Astrocyte (in vitro differentiated cells and primary cell): ENCODE results near the gene BRSK1. TPM values are rescaled to one million over a fixed set of nuclear protein-coding genes. Genes with fewer than 3 reads are reported as not detected.
A peak's percentile ranks its signal among the peaks of the same experiment; 100 is the strongest.

ENCODE experiments used
- DNase-seq: peaks from one replicate; pipeline ENCODE4 v3.0.0-alpha.2; 2010; ENCODE audit warnings: low read depth
- FAIRE-seq: peaks from 2 replicates; lab custom pipeline; 2011; peaks lifted over from hg19 to GRCh38; lab: Jason Lieb, UNC
- H2AFZ ChIP-seq: 2 replicates; pipeline ENCODE4 v1.6.0; 2012; ENCODE audit warnings: low read depth, low read length, inconsistent platforms
- H3K27ac ChIP-seq: 2 replicates; pipeline ENCODE4 v1.5.1; 2011; ENCODE audit warnings: low read depth, low read length, inconsistent platforms
- H3K27me3 ChIP-seq: 2 replicates; pipeline ENCODE4 v1.6.0; 2011; ENCODE audit warnings: low read length, inconsistent platforms; ENCODE audit not compliant: insufficient read depth
- H3K36me3 ChIP-seq: 2 replicates; pipeline ENCODE4 v1.5.1; 2011; ENCODE audit warnings: low read length, inconsistent platforms; ENCODE audit not compliant: insufficient read depth
- H3K4me1 ChIP-seq: 2 replicates; pipeline ENCODE4 v1.5.1; 2011; ENCODE audit warnings: low read length, inconsistent platforms; ENCODE audit not compliant: insufficient read depth
- H3K4me2 ChIP-seq: 2 replicates; pipeline ENCODE4 v1.6.0; 2012; ENCODE audit warnings: low read length, inconsistent platforms
- H3K4me3 ChIP-seq: 2 replicates; pipeline ENCODE4 v1.5.1; 2011; ENCODE audit warnings: low read depth, mild to moderate bottlenecking, low read length, inconsistent platforms; ENCODE audit not compliant: insufficient read depth
- H3K79me2 ChIP-seq: 2 replicates; pipeline ENCODE4 v1.6.0; 2012; ENCODE audit warnings: mild to moderate bottlenecking, low read length, inconsistent platforms; ENCODE audit not compliant: insufficient read depth
- H3K9ac ChIP-seq: 2 replicates; pipeline ENCODE4 v1.6.0; 2012; ENCODE audit warnings: mild to moderate bottlenecking, low read length, inconsistent platforms
- H3K9me3 ChIP-seq: 2 replicates; pipeline ENCODE4 v1.5.1; 2012; ENCODE audit warnings: low read depth, mild to moderate bottlenecking, low read length, inconsistent platforms; ENCODE audit not compliant: insufficient read depth
- H4K20me1 ChIP-seq: 2 replicates; pipeline ENCODE4 v1.6.0; 2012; ENCODE audit warnings: low read length, inconsistent platforms; ENCODE audit not compliant: insufficient read depth
- H3K27ac Mint-ChIP-seq: one replicate; pipeline ENCODE4 v1.8.0; 2021; ENCODE audit warnings: mild to moderate bottlenecking, mixed read lengths; ENCODE audit not compliant: unreplicated experiment
- H3K27me3 Mint-ChIP-seq: one replicate; pipeline ENCODE4 v1.8.0; 2021; ENCODE audit warnings: low read depth, mixed read lengths; ENCODE audit not compliant: unreplicated experiment
- H3K36me3 Mint-ChIP-seq: one replicate; pipeline ENCODE4 v1.8.0; 2021; ENCODE audit warnings: low read depth, mixed read lengths; ENCODE audit not compliant: unreplicated experiment
- H3K4me1 Mint-ChIP-seq: one replicate; pipeline ENCODE4 v1.8.0; 2021; ENCODE audit warnings: low read depth, mixed read lengths; ENCODE audit not compliant: unreplicated experiment
- H3K4me3 Mint-ChIP-seq: one replicate; pipeline ENCODE4 v1.8.0; 2021; ENCODE audit warnings: mild to moderate bottlenecking, moderate library complexity, mixed read lengths; ENCODE audit not compliant: unreplicated experiment
- H3K9me3 Mint-ChIP-seq: one replicate; pipeline ENCODE4 v1.8.0; 2021; ENCODE audit warnings: mild to moderate bottlenecking, mixed read lengths; ENCODE audit not compliant: unreplicated experiment
- CTCF ChIP-seq: IDR thresholded peaks from 2 replicates; pipeline ENCODE4 v1.5.1; 2011; ENCODE audit warnings: low read depth, mild to moderate bottlenecking, inconsistent platforms, low read length, moderate library complexity; ENCODE audit not compliant: insufficient read depth
- EZH2 ChIP-seq: IDR thresholded peaks from 2 replicates; pipeline ENCODE4 v1.6.1; 2012; ENCODE audit warnings: mild to moderate bottlenecking, low read length, inconsistent platforms; ENCODE audit not compliant: insufficient read depth
- total RNA-seq: library from RNA; stranded (reverse); gene quantifications from 2 replicates; pipeline ENCODE4 v1.2.1, GENCODE V29; 2021

The BRSK1 gene
- total RNA-seq, 1 donor from 2014 or later: 18.8 TPM

- H3K4me3 Mint-ChIP-seq: peak overlapping the region; percentile 54
- TF ChIP-seq CTCF: no peak
- TF ChIP-seq EZH2: no peak
- Histone ChIP-seq H3K4me1 (peaks cover 10% of the 10 kb centered on the region), H3K9ac (no peak overlapping the region), H2AFZ (no peak overlapping the region), H3K27me3 (peaks cover 15% of the 10 kb centered on the region), H3K9me3 (no peaks in the 10 kb centered on the region), H3K79me2 (no peaks in the 10 kb centered on the region), H3K4me2 (no peak overlapping the region), H3K27ac (no peak overlapping the region), H4K20me1 (peaks cover 11% of the 10 kb centered on the region), H3K36me3 (no peaks in the 10 kb centered on the region), H3K4me3 (no peak overlapping the region)
- H3K9me3 Mint-ChIP-seq: peaks cover 3% of the 10 kb centered on the region
- H3K36me3 Mint-ChIP-seq: peaks cover 10% of the 10 kb centered on the region
- peaks cover 5% of the 10 kb centered on the region for H3K4me1 Mint-ChIP-seq
- no peak for FAIRE-seq
- peak overlapping the region; percentile 34 for H3K27ac Mint-ChIP-seq
- no peak for DNase-seq
- peaks cover 40% of the 10 kb centered on the region for H3K27me3 Mint-ChIP-seq
Observed at GRCh38 chr19:55350620-55351315, 67.0 kb downstream of the BRSK1 start.

GRCh38 chr19:55352040-55352439, 68.2 kb downstream of the BRSK1 start:
- H3K4me1 Mint-ChIP-seq: peaks cover 4% of the 10 kb centered on the region
- DNase-seq (no peak), FAIRE-seq (no peak)
- peaks cover 4% of the 10 kb centered on the region for H3K9me3 Mint-ChIP-seq
- H2AFZ ChIP-seq: no peak overlapping the region
- H3K4me3 ChIP-seq: no peak overlapping the region
- H3K36me3 Mint-ChIP-seq: peaks cover 10% of the 10 kb centered on the region
- no peak overlapping the region for H3K4me2 ChIP-seq
- H3K79me2 ChIP-seq: no peaks in the 10 kb centered on the region
- H3K9me3 ChIP-seq: no peaks in the 10 kb centered on the region
- no peak for TF ChIP-seq CTCF
- TF ChIP-seq EZH2: no peak
- H3K4me3 Mint-ChIP-seq: no peak overlapping the region
- peaks cover 10% of the 10 kb centered on the region for H3K4me1 ChIP-seq
- H3K27me3 ChIP-seq: peaks cover 17% of the 10 kb centered on the region
- H3K9ac ChIP-seq: no peak overlapping the region
- H3K27me3 Mint-ChIP-seq: peaks cover 47% of the 10 kb centered on the region
- H3K27ac ChIP-seq: no peak overlapping the region
- peaks cover 11% of the 10 kb centered on the region for H4K20me1 ChIP-seq
- H3K27ac Mint-ChIP-seq: no peak overlapping the region
- no peaks in the 10 kb centered on the region for H3K36me3 ChIP-seq

GRCh38 chr19:55352549-55353145, 68.8 kb downstream of the BRSK1 start:
- Mint-ChIP-seq H3K9me3 (peaks cover 6% of the 10 kb centered on the region), H3K4me3 (peak overlapping the region; percentile 61), H3K36me3 (peaks cover 10% of the 10 kb centered on the region), H3K27me3 (peaks cover 52% of the 10 kb centered on the region), H3K4me1 (peaks cover 4% of the 10 kb centered on the region), H3K27ac (peak overlapping the region; percentile 47)
- Histone ChIP-seq H3K27ac (no peak overlapping the region), H3K9ac (no peak overlapping the region), H3K79me2 (no peaks in the 10 kb centered on the region), H3K4me1 (peaks cover 10% of the 10 kb centered on the region), H2AFZ (no peak overlapping the region), H3K9me3 (no peaks in the 10 kb centered on the region), H3K4me3 (no peak overlapping the region), H3K4me2 (no peak overlapping the region), H3K27me3 (peaks cover 17% of the 10 kb centered on the region), H4K20me1 (peaks cover 11% of the 10 kb centered on the region), H3K36me3 (no peaks in the 10 kb centered on the region)
- FAIRE-seq (no peak), DNase-seq (no peak)
- no peak for TF ChIP-seq CTCF
- TF ChIP-seq EZH2: no peak
